ENCODE measurements around the gene ARSG. TPM values are rescaled to one million over a fixed set of nuclear protein-coding genes. Genes with fewer than 3 reads are reported as not detected.

Gene ARSG
- total RNA-seq, 2 donors from 2014 or later, result 4.4 to 14.1 TPM

DNA sequence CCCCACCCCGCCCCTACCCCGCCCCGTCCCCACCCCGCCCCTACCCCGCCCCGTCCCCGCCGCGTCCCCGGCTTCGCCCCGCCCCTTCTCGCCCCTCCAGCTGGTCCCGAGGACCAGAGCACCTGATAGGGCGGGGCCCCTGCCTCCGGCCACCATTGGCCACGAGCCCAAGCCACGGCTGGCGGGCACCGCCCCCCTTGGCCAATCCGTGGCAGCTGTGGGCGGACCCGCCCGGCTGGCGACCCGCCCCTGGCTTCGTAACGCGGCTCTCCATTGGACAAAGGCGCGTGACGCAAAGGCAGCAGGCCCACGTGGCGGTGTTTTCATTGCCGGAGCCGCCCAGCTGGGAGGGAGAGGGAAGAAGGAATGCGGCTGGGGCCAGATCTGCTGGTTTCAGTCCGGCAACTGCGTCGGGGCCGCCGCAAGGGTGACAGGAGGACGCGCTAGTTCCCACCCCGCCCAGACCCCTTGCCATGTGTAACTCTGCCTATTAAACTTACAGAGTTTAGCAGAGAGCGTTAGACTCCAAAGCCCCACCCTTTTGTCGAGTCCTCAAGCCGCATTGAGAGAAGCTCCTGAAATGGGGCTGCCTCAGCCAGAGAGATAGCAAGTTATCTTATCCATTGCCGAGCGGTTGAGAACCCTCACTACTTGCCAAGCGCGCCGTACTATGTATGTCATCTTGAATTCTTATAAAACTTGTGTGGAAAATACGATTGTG lies 166.4 kb downstream of the ARSG start:
- H3K27ac Mint-ChIP-seq, result peak overlapping the region; percentile 91
- H3K9ac ChIP-seq (ENCODE audit: extremely low read depth, low read length, poor library complexity, severe bottlenecking), result peak overlapping the region; percentile 48

DNA sequence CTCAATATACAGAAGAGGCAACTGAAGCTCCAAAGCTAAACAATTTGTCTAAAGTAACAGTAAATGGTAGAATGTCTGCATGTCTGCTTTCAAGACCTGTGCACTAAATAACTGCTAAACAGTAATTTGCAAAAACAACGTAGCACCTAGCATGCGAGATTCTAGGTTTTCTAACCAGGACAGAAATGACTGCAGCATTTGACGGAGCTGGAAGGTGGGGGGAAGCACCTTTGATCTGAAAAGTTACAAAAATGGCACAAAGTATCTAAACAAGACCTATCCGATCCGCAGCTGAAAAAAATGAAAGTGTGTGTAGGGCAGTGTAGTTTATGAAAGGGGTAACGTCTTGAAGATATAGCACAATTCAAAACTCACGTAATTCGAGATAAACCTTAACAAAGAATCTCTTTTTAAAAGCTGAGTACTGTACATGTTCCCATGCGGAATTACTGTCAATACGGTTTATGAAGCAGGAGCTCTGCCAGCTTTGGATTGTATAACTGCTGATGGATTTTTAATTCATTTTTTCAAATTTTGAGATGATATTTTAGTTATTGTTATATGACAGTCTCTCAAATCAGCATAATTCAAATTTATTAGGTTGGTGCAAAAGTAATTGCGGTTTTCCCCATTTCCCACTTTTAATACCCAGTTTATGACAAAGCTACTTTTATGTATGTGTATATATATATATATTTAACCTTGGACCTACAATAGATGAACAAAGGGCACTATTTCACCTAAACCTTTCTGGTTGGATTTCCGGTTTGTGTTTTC lies 167.2 kb downstream of the ARSG start:
- Mint-ChIP-seq H3K36me3 (ENCODE audit: low read depth) (no peaks in the 10 kb centered on the region), H3K27ac (peak overlapping the region; percentile 91), H3K4me1 (peaks cover 34% of the 10 kb centered on the region), H3K9me3 (no peaks in the 10 kb centered on the region), H3K27me3 (ENCODE audit: insufficient read depth) (peaks cover 5% of the 10 kb centered on the region), H3K4me3 (peak overlapping the region; percentile 92)
- Histone ChIP-seq H3K27me3 (ENCODE audit: control insufficient read depth, insufficient read depth, low read length, poor library complexity, severe bottlenecking) (peaks cover 9% of the 10 kb centered on the region), H3K4me3 (ENCODE audit: low read length) (peak overlapping the region; percentile 90), H3K36me3 (ENCODE audit: control insufficient read depth, insufficient read depth, low read length) (no peaks in the 10 kb centered on the region), H3K27ac (ENCODE audit: low read depth, low read length) (no peak overlapping the region), H3K9me3 (ENCODE audit: control insufficient read depth, low read length) (no peaks in the 10 kb centered on the region), H3K9ac (ENCODE audit: extremely low read depth, low read length, poor library complexity, severe bottlenecking) (peak overlapping the region; percentile 48), H3K4me1 (ENCODE audit: control insufficient read depth, insufficient read depth, low read length) (peaks cover 10% of the 10 kb centered on the region)
- TF ChIP-seq, protein P1, sequence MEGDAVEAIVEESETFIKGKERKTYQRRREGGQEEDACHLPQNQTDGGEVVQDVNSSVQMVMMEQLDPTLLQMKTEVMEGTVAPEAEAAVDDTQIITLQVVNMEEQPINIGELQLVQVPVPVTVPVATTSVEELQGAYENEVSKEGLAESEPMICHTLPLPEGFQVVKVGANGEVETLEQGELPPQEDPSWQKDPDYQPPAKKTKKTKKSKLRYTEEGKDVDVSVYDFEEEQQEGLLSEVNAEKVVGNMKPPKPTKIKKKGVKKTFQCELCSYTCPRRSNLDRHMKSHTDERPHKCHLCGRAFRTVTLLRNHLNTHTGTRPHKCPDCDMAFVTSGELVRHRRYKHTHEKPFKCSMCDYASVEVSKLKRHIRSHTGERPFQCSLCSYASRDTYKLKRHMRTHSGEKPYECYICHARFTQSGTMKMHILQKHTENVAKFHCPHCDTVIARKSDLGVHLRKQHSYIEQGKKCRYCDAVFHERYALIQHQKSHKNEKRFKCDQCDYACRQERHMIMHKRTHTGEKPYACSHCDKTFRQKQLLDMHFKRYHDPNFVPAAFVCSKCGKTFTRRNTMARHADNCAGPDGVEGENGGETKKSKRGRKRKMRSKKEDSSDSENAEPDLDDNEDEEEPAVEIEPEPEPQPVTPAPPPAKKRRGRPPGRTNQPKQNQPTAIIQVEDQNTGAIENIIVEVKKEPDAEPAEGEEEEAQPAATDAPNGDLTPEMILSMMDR (conservative IDR thresholded peaks at IDR 0.05), result no peak
- DNase-seq, result no peak
- WGBS, 2 experiments (ENCODE audit: insufficient coverage in 1 of 2, insufficient read length in 1 of 2), result 70 to 74% methylated on average over 10 to 11 of the region's 12 CpGs

More for the DNA sequence above, 166.4 kb downstream of the ARSG start:
- DNase-seq, result peak; percentile 100
- Histone ChIP-seq H3K27me3 (ENCODE audit: control insufficient read depth, insufficient read depth, low read length, poor library complexity, severe bottlenecking) (peaks cover 9% of the 10 kb centered on the region), H3K9me3 (ENCODE audit: control insufficient read depth, low read length) (no peaks in the 10 kb centered on the region), H3K4me3 (ENCODE audit: low read length) (peak overlapping the region; percentile 90), H3K4me1 (ENCODE audit: control insufficient read depth, insufficient read depth, low read length) (peaks cover 9% of the 10 kb centered on the region), H3K36me3 (ENCODE audit: control insufficient read depth, insufficient read depth, low read length) (no peaks in the 10 kb centered on the region), H3K27ac (ENCODE audit: low read depth, low read length) (no peak overlapping the region)
- no peaks in the 10 kb centered on the region for H3K9me3 Mint-ChIP-seq
- 1 to 5% methylated on average over 11 to 47 of the region's 54 CpGs for WGBS, 2 experiments (ENCODE audit: insufficient coverage in 1 of 2, insufficient read length in 1 of 2)
- H3K4me1 Mint-ChIP-seq, result peaks cover 37% of the 10 kb centered on the region
- TF ChIP-seq, protein P1 (conservative IDR thresholded peaks at IDR 0.05), result peak; percentile 24
- H3K36me3 Mint-ChIP-seq (ENCODE audit: low read depth), result no peaks in the 10 kb centered on the region
- peaks cover 5% of the 10 kb centered on the region for H3K27me3 Mint-ChIP-seq (ENCODE audit: insufficient read depth)
- peak overlapping the region; percentile 92 for H3K4me3 Mint-ChIP-seq

DNA sequence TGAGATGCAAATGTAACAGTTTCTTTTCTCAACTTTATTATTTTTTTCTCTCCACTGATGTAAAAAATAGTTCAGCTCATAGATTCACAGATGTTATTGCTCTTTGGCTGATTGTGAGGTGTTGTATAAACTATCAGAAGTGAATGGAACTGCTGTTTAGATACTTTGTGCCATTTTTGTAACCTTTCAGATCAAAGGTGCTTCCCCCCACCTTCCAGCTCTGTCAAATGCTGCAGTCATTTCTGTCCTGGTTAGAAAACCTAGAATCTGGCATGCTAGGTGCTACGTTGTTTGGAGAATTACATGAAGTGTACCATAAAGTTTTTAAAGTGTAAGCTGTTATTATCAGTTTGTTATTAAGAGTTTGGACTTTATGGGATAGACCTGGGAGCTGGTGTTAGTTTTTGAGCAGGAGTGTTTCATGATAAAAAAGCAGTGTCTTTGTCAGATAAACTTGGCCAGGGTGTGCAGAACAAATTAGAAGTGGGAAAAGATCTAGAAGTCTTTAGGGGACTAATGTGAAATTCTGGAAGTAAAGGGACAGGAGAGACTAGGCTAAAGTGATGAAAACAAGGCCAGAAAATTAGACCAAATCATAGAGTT lies 167.8 kb downstream of the ARSG start:
- Histone ChIP-seq H3K4me3 (ENCODE audit: low read length) (no peak overlapping the region), H3K27ac (ENCODE audit: low read depth, low read length) (no peak overlapping the region), H3K27me3 (ENCODE audit: control insufficient read depth, insufficient read depth, low read length, poor library complexity, severe bottlenecking) (peaks cover 9% of the 10 kb centered on the region), H3K9me3 (ENCODE audit: control insufficient read depth, low read length) (no peaks in the 10 kb centered on the region), H3K36me3 (ENCODE audit: control insufficient read depth, insufficient read depth, low read length) (no peaks in the 10 kb centered on the region), H3K4me1 (ENCODE audit: control insufficient read depth, insufficient read depth, low read length) (peaks cover 7% of the 10 kb centered on the region), H3K9ac (ENCODE audit: extremely low read depth, low read length, poor library complexity, severe bottlenecking) (no peak overlapping the region)
- DNase-seq, result no peak
- TF ChIP-seq, protein P1 (conservative IDR thresholded peaks at IDR 0.05), result no peak
- no peak overlapping the region for H3K27ac Mint-ChIP-seq
- WGBS, 2 experiments (ENCODE audit: insufficient coverage in 1 of 2, insufficient read length in 1 of 2), result 75 to 89% methylated on average over 1 of the region's 1 CpG
- H3K4me1 Mint-ChIP-seq, result peaks cover 30% of the 10 kb centered on the region
- no peaks in the 10 kb centered on the region for H3K36me3 Mint-ChIP-seq (ENCODE audit: low read depth)
- no peaks in the 10 kb centered on the region for H3K9me3 Mint-ChIP-seq
- no peak overlapping the region for H3K4me3 Mint-ChIP-seq
- H3K27me3 Mint-ChIP-seq (ENCODE audit: insufficient read depth), result peaks cover 5% of the 10 kb centered on the region

Data from endodermal cell (in vitro differentiated cells).